Neural progenitor cell (in vitro differentiated cells): ENCODE measurements around the gene CD300LB. TPM values are rescaled to one million over a fixed set of nuclear protein-coding genes. Genes with fewer than 3 reads are reported as not detected.
"Not testable (repeated sequence)": the region's sequence is repeated elsewhere in the genome, so short reads cannot be mapped to it uniquely, and the experiment has no call there.

Experiments used
- DNase-seq: peaks from one replicate; pipeline ENCODE4 v3.0.0-alpha.2; 2016; ENCODE audit warnings: low spot score
- H2AFZ ChIP-seq: fragments of 200-600 bp; sonication (generic); replicated peaks from 2 replicates; pipeline ENCODE4 v1.6.1; 2016; ENCODE audit warnings: antibody characterized with exemption
- H3F3A ChIP-seq: fragments of 200-600 bp; sonication (generic); 2 replicates; pipeline ENCODE4 v1.6.1; 2016; ENCODE audit warnings: antibody characterized with exemption, low read depth
- H3K27ac ChIP-seq: fragments of 200-600 bp; sonication (generic); 2 replicates; pipeline ENCODE4 v1.5.1; 2016; ENCODE audit warnings: mild to moderate bottlenecking
- H3K27me3 ChIP-seq: fragments of 200-600 bp; sonication (generic); 2 replicates; pipeline ENCODE4 v1.6.1; 2016; ENCODE audit warnings: mild to moderate bottlenecking, moderate library complexity
- H3K36me3 ChIP-seq: fragments of 200-600 bp; sonication (generic); 2 replicates; pipeline ENCODE4 v1.5.1; 2016
- H3K4me1 ChIP-seq: fragments of 200-600 bp; sonication (generic); 2 replicates; pipeline ENCODE4 v1.6.1; 2016; ENCODE audit warnings: mixed run types
- H3K4me2 ChIP-seq: fragments of 200-600 bp; sonication (generic); 2 replicates; pipeline ENCODE4 v1.6.1; 2016
- H3K4me3 ChIP-seq: fragments of 200-600 bp; sonication (generic); 2 replicates; pipeline ENCODE4 v1.5.1; 2016
- H3K79me2 ChIP-seq: fragments of 200-600 bp; sonication (generic); 2 replicates; pipeline ENCODE4 v1.6.1; 2016; ENCODE audit warnings: low read depth
- H3K9ac ChIP-seq: fragments of 200-600 bp; sonication (generic); 2 replicates; pipeline ENCODE4 v1.6.1; 2016
- H3K9me3 ChIP-seq: fragments of 200-600 bp; sonication (generic); 2 replicates; pipeline ENCODE4 v1.5.1; 2016; ENCODE audit warnings: low read depth
- H4K20me1 ChIP-seq: fragments of 200-600 bp; sonication (generic); 2 replicates; pipeline ENCODE4 v1.6.1; 2016; ENCODE audit warnings: low read depth
- H3K27ac Mint-ChIP-seq: 3 replicates; pipeline ENCODE4 v1.8.0; 2021; ENCODE audit warnings: mixed read lengths
- H3K27me3 Mint-ChIP-seq: 2 replicates; pipeline ENCODE4 v1.8.0; 2022; ENCODE audit warnings: low read depth, mild to moderate bottlenecking, inconsistent platforms, moderate library complexity, mixed read lengths; ENCODE audit not compliant: insufficient read depth
- H3K36me3 Mint-ChIP-seq: 3 replicates; pipeline ENCODE4 v1.8.0; 2021; ENCODE audit warnings: mixed read lengths
- H3K4me1 Mint-ChIP-seq: 3 replicates; pipeline ENCODE4 v1.8.0; 2021; ENCODE audit warnings: mixed read lengths
- H3K4me3 Mint-ChIP-seq: 3 replicates; pipeline ENCODE4 v1.8.0; 2021; ENCODE audit warnings: mild to moderate bottlenecking, moderate library complexity, mixed read lengths
- H3K9me3 Mint-ChIP-seq: 3 replicates; pipeline ENCODE4 v1.8.0; 2020; ENCODE audit warnings: mixed read lengths
- CTCF ChIP-seq: fragments of 200-600 bp; sonication (generic); IDR thresholded peaks from 2 replicates; pipeline ENCODE4 v1.5.1; 2017; ENCODE audit warnings: antibody characterized with exemption, mild to moderate bottlenecking
- EZH2 ChIP-seq: fragments of 200-600 bp; sonication (generic); IDR thresholded peaks from 2 replicates; pipeline ENCODE4 v1.6.1; 2017; ENCODE audit warnings: antibody characterized with exemption, mild to moderate bottlenecking, moderate library complexity
- EZH2phosphoT487 ChIP-seq: fragments of 200-600 bp; sonication (generic); IDR thresholded peaks from 2 replicates; pipeline ENCODE4 v1.6.1; 2017; ENCODE audit warnings: antibody characterized with exemption
- total RNA-seq: library from RNA; depleted of rRNA; stranded (reverse); fragments of >200 nt; gene quantifications from 2 replicates; pipeline ENCODE4 v1.2.3, GENCODE V29; 2015; ENCODE audit warnings: low replicate concordance

The CD300LB gene
- total RNA-seq = not detected in 2 replicates

GRCh38 chr17:74531231-74531761 lies at the start of gene CD300LB:
CD300LB (minus strand) TSS chr17:74531475; CDS start chr17:74531350, 125 bp downstream.
- Mint-ChIP-seq H3K27ac (no peak within 1 kb of the TSS), H3K4me3 (no peak within 1 kb of the TSS), H3K27me3 (peaks cover 14% of the 10 kb centered on the region), H3K9me3 (peaks cover 6% of the 10 kb centered on the region), H3K36me3 (no peaks in the 10 kb centered on the region), H3K4me1 (no peaks in the 10 kb centered on the region)
- TF ChIP-seq CTCF (no peak), EZH2 (no peak), EZH2phosphoT487 (no peak)
- DNase-seq = no peak
- no peak within 1 kb of the TSS for H3K9ac ChIP-seq
- H3K36me3 ChIP-seq = no peaks in the 10 kb centered on the region
- H3K9me3 ChIP-seq = no peaks in the 10 kb centered on the region
- H3K4me1 ChIP-seq = no peaks in the 10 kb centered on the region
- H3K79me2 ChIP-seq = no peaks in the 10 kb centered on the region
- H3K27me3 ChIP-seq = peaks cover 17% of the 10 kb centered on the region
- H4K20me1 ChIP-seq = no peaks in the 10 kb centered on the region
- no peak within 1 kb of the TSS for H3K27ac ChIP-seq
- H3K4me3 ChIP-seq = no peak within 1 kb of the TSS
- no peak within 1 kb of the TSS for H2AFZ ChIP-seq
- H3K4me2 ChIP-seq = no peak within 1 kb of the TSS
- H3F3A ChIP-seq = no peaks in the 10 kb centered on the region

- TF ChIP-seq EZH2 (no peak), EZH2phosphoT487 (no peak)
- Mint-ChIP-seq H3K27me3 (peaks cover 12% of the 10 kb centered on the region), H3K4me1 (peaks cover 3% of the 10 kb centered on the region), H3K4me3 (no peak overlapping the region), H3K9me3 (peaks cover 5% of the 10 kb centered on the region), H3K36me3 (no peaks in the 10 kb centered on the region), H3K27ac (no peak overlapping the region)
- H3K9ac ChIP-seq = no peak overlapping the region
- H3K4me2 ChIP-seq = no peak overlapping the region
- H3K9me3 ChIP-seq = no peaks in the 10 kb centered on the region
- H4K20me1 ChIP-seq = no peaks in the 10 kb centered on the region
- H3K4me3 ChIP-seq = no peak overlapping the region
- H3K79me2 ChIP-seq = no peaks in the 10 kb centered on the region
- no peaks in the 10 kb centered on the region for H3K36me3 ChIP-seq
- no peaks in the 10 kb centered on the region for H3K4me1 ChIP-seq
- peaks cover 8% of the 10 kb centered on the region for H3K27me3 ChIP-seq
- no peaks in the 10 kb centered on the region for H3F3A ChIP-seq
- DNase-seq = no peak
- no peak overlapping the region for H2AFZ ChIP-seq
- H3K27ac ChIP-seq = no peak overlapping the region
These were observed 48.6 kb upstream of the CD300LB start for GRCh38 chr17:74579900-74580299.

GRCh38 chr17:74578979-74579378 lies 47.7 kb upstream of the CD300LB start:
- no peaks in the 10 kb centered on the region for H3K36me3 Mint-ChIP-seq
- Histone ChIP-seq H3K4me2 (no peak overlapping the region), H3K27me3 (peaks cover 14% of the 10 kb centered on the region), H3K27ac (no peak overlapping the region), H3K9ac (no peak overlapping the region), H3K9me3 (no peaks in the 10 kb centered on the region), H3K36me3 (no peaks in the 10 kb centered on the region), H3K4me3 (no peak overlapping the region), H3K79me2 (no peaks in the 10 kb centered on the region), H2AFZ (no peak overlapping the region), H4K20me1 (no peaks in the 10 kb centered on the region), H3K4me1 (no peaks in the 10 kb centered on the region), H3F3A (no peaks in the 10 kb centered on the region)
- H3K27me3 Mint-ChIP-seq = peaks cover 16% of the 10 kb centered on the region
- H3K4me1 Mint-ChIP-seq = no peaks in the 10 kb centered on the region
- H3K27ac Mint-ChIP-seq = no peak overlapping the region
- DNase-seq = no peak
- no peak for TF ChIP-seq EZH2
- no peak for TF ChIP-seq CTCF
- TF ChIP-seq EZH2phosphoT487 = no peak
- no peak overlapping the region for H3K4me3 Mint-ChIP-seq
- peaks cover 2% of the 10 kb centered on the region for H3K9me3 Mint-ChIP-seq

- no peaks in the 10 kb centered on the region for H4K20me1 ChIP-seq
- H3K4me3 ChIP-seq = no peak overlapping the region
- H3K27me3 ChIP-seq = peaks cover 24% of the 10 kb centered on the region
- no peak overlapping the region for H3K4me3 Mint-ChIP-seq
- no peak overlapping the region for H3K4me2 ChIP-seq
- H3K4me1 ChIP-seq = no peaks in the 10 kb centered on the region
- H3K9me3 Mint-ChIP-seq = no peaks in the 10 kb centered on the region
- H3K27me3 Mint-ChIP-seq = peaks cover 12% of the 10 kb centered on the region
- no peaks in the 10 kb centered on the region for H3K36me3 ChIP-seq
- H3K4me1 Mint-ChIP-seq = no peaks in the 10 kb centered on the region
- no peak for DNase-seq
- no peak overlapping the region for H3K27ac ChIP-seq
- no peak overlapping the region for H3K9ac ChIP-seq
- TF ChIP-seq CTCF (no peak), EZH2phosphoT487 (no peak), EZH2 (no peak)
- no peaks in the 10 kb centered on the region for H3K36me3 Mint-ChIP-seq
- H3K9me3 ChIP-seq = no peaks in the 10 kb centered on the region
- H2AFZ ChIP-seq = no peak overlapping the region
- H3K79me2 ChIP-seq = no peaks in the 10 kb centered on the region
- no peaks in the 10 kb centered on the region for H3F3A ChIP-seq
- no peak overlapping the region for H3K27ac Mint-ChIP-seq
These were observed 43.3 kb upstream of the CD300LB start for GRCh38 chr17:74574489-74575142.

GRCh38 chr17:74573635-74574034 lies 42.4 kb upstream of the CD300LB start:
- not testable (repeated sequence) for H3K9me3 Mint-ChIP-seq, H3K9me3 ChIP-seq, H3K36me3 ChIP-seq, H3K36me3 Mint-ChIP-seq, H3K4me3 ChIP-seq, H3K4me1 ChIP-seq, H3K27ac ChIP-seq, H3K27ac Mint-ChIP-seq, DNase-seq, H3F3A ChIP-seq, H3K4me2 ChIP-seq, H2AFZ ChIP-seq, H4K20me1 ChIP-seq, H3K4me3 Mint-ChIP-seq, H3K79me2 ChIP-seq, H3K9ac ChIP-seq, H3K4me1 Mint-ChIP-seq
- peaks cover 12% of the 10 kb centered on the region for H3K27me3 Mint-ChIP-seq
- H3K27me3 ChIP-seq = peaks cover 24% of the 10 kb centered on the region
